DND-41 (cell line): Measurements from ENCODE around the gene GPR160.

Experiments used
- CTCF ChIP-seq: IDR thresholded peaks from 2 replicates; pipeline ENCODE4 v1.5.1; 2012; ENCODE audit warnings: borderline replicate concordance, low read length, moderate library complexity, mild to moderate bottlenecking; ENCODE audit not compliant: poor library complexity, severe bottlenecking; ENCODE audit errors: extremely low read depth
- EZH2 ChIP-seq: IDR thresholded peaks from 3 replicates; pipeline ENCODE4 v1.6.1; 2012; ENCODE audit warnings: borderline replicate concordance, low read depth, mild to moderate bottlenecking, moderate library complexity, low read length, inconsistent platforms; ENCODE audit not compliant: severe bottlenecking

DNA sequence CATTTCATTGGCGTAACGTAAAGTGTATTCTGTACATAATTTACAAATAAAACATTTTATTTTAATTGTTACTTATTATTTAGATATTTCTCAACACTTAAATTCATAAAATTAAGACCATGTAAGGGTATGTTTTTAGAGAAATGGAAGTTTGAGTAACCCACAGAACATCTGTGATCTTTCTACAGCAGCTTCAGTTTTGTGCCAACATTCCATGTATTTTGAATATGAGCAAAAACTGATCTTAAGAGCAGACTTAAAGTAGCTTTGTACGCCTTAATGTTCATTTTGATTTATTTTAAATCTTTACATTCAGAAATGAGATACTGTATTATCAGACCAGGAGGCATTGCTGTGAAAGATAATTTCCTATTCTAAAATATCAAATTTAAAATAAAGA, 44.0 kb upstream of the GPR160 start:
- TF ChIP-seq CTCF (no peak), EZH2 (no peak)
